Measurements from ENCODE around the gene MAP2K5. TPM values are rescaled to one million over a fixed set of nuclear protein-coding genes. Genes with fewer than 3 reads are reported as not detected.
A peak's percentile ranks its signal among the peaks of the same experiment; 100 is the strongest.

Gene MAP2K5
- total RNA-seq, result 2.8 and 3.2 TPM in 2 replicates

DNA sequence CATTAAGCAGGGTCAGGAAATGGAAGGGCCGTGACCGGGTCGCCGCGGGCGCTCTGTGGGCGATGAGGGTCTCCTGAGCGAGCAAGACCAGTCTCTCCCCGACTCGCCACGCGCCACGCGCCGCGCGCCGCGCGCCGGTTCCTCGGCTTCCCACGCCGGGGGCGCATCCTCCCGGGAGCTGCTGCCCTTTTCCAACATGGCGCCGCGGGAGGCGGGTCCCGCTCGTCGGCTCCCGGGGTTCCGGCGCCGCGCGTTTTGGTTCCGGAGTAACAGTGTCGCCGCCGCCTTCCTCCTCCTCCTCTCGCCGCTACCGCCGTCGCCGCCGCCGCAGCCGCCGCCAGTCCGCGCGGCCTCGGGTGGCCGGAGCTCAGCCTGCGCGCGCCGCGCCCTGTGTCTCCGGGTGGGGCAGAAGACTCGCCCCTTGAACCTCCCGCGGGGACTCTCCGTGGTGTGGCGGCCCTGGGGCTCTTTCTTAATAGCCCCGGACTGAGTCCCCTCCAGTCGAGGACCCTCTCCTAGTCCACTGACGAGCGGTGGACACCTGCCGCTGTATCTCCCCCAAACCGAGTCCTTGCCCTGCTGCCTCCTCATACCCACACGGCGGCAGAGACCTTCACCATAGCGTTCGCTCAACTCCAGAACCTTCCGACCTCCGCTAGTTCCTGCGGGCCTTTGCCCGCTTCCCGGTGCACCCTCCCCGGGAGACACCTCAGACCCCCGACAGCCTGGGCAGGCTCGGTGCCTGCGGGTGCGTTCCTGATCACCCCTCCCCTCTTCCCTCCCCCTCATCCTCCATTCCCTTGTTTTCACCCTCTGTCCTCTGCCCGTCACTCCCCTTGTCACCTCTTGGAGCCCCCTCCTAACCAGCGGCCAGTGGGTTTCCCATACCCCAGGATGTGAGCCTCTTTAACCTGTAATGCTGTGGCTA, at the start of gene MAP2K5:
TSS of gene MAP2K5 (plus strand) at position 284 of the 928 bp plus-strand sequence. CDS start at position 917, 633 bp downstream.
- peak within 1 kb of the TSS; percentile 68 for H3K4me3 ChIP-seq (ENCODE audit: low read depth, low read length)
- TF ChIP-seq, protein P1, sequence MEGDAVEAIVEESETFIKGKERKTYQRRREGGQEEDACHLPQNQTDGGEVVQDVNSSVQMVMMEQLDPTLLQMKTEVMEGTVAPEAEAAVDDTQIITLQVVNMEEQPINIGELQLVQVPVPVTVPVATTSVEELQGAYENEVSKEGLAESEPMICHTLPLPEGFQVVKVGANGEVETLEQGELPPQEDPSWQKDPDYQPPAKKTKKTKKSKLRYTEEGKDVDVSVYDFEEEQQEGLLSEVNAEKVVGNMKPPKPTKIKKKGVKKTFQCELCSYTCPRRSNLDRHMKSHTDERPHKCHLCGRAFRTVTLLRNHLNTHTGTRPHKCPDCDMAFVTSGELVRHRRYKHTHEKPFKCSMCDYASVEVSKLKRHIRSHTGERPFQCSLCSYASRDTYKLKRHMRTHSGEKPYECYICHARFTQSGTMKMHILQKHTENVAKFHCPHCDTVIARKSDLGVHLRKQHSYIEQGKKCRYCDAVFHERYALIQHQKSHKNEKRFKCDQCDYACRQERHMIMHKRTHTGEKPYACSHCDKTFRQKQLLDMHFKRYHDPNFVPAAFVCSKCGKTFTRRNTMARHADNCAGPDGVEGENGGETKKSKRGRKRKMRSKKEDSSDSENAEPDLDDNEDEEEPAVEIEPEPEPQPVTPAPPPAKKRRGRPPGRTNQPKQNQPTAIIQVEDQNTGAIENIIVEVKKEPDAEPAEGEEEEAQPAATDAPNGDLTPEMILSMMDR (conservative IDR thresholded peaks at IDR 0.05; ENCODE audit: low read depth, low read length), result no peak
- no peak for DNase-seq (ENCODE audit: low read depth)

DNA sequence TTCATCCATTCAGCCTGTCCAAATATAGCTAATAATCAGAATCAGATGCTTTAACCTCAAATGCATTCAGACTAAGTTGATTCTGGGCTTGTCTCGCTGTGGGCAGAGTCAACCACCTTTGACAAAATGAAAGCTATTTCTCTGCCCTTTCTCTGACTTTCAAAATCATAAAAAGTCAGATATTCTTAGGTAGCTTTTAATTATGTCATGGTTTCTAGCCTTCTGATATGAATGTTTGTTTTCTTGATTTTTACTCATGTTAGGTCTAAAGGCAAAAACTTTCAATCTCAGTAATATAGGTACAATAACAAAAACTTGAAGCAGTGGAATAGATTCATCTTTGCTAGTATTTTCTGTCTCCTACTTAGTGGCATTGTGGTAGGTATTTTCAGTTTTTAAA, 46.9 kb upstream of the MAP2K5 start:
- TF ChIP-seq, protein P1 (conservative IDR thresholded peaks at IDR 0.05; ENCODE audit: low read depth, low read length), result no peak
- no peak overlapping the region for H3K4me3 ChIP-seq (ENCODE audit: low read depth, low read length)
- no peak for DNase-seq (ENCODE audit: low read depth)

DNA sequence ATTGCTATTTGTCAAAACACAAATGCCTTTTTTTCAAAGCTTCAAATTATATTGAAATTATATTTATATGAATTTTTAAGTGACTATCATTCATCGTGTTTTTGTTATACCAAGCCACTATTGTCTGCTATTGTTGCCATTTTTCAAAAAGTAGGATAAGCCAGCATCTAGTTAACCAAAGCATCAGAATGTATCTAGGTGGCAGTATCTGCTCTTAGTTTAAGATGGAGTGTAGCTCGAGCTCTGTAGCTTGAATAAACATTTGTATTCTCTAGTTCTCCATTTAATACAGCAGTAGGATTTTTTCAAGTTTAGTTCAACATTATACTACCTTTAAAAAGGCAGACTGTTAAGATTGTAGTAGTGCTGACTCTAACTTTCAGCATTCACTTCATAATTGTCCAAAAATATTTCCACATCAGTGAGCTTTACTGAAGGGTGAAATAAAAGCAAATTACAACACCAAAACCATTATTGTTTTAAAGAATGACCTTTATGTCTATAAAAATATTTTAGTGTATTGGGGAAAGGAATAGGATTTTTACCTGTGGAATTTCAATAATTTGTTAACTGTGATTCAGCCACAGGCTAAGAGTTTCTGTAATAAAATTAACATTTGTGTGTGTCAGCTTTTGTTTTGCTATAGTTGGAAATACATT, 41.2 kb upstream of the MAP2K5 start:
- TF ChIP-seq, protein P1 (conservative IDR thresholded peaks at IDR 0.05; ENCODE audit: low read depth, low read length), result peak; percentile 46
- H3K4me3 ChIP-seq (ENCODE audit: low read depth, low read length), result no peak overlapping the region
- DNase-seq (ENCODE audit: low read depth), result no peak

DNA sequence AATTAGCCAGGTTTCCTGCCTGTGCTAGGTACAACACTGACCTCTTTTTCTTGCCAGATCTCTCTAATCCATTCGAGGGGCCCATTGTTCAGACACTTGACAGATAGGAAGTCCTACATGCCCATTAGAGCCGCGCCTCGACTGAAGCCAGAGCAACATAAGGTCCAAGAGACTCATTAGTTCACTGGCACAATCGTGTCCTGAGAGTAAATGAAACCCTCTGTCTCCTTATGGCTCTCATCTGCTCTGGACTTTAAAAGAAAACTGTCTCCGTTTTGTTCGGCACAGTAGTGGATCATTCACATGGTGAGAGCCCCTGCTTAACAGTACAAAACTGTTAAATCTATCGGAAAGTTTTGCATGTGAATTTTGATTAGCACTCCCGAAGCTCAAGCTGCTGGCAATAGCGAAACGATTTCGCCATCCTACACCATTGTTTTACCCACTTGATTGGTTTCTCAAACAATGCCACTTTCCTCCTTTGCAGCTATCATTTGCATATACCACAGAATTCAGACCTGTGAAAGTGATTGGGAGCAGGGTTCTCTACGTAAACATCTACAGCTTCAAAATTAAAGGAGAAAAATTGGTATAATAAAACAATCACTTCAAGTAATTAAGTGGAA, 40.6 kb upstream of the MAP2K5 start:
- TF ChIP-seq, protein P1 (conservative IDR thresholded peaks at IDR 0.05; ENCODE audit: low read depth, low read length), result no peak

DNA sequence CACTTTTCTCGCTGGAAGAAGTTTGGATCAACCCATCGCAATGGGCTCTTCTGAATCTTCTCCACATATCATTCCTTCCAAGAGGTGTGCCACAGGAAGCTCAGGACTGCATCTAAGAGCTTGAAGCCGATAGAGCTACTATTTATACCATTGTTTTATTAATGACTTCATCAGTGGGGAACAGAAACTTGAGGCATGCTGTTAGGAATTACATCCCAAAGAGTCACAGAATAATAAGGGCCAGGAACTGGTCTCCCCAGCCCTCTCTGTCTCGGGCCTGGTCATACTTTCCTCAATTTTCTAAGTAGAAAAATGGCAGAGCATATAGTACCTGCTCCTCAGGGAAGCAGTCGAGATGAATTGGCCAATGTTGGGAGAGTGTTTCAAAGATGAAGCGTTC, 38.4 kb upstream of the MAP2K5 start:
- no peak overlapping the region for H3K4me3 ChIP-seq (ENCODE audit: low read depth, low read length)
- TF ChIP-seq, protein P1 (conservative IDR thresholded peaks at IDR 0.05; ENCODE audit: low read depth, low read length), result no peak
- no peak for DNase-seq (ENCODE audit: low read depth)

More for the DNA sequence above, 40.6 kb upstream of the MAP2K5 start:
- no peak overlapping the region for H3K4me3 ChIP-seq (ENCODE audit: low read depth, low read length)
- no peak for DNase-seq (ENCODE audit: low read depth)

DNA sequence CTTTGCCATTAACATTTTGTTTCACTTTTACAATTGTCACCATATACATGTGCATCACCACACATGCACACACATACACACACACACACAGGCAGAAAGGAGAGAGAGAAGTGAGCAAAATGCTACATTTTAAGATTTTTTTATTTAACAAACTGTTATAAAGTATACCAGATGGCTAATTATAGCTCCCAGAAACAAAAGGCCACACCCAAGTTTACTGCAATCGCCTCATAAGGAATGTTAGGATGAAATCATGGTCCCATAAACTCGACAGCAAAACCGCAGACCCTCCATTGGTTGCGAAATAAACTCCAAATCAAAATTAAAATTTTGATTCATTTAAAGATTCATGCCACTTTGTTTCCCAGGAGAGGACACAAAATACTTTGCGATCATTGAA, 37.7 kb upstream of the MAP2K5 start:
- no peak for DNase-seq (ENCODE audit: low read depth)
- no peak overlapping the region for H3K4me3 ChIP-seq (ENCODE audit: low read depth, low read length)
- TF ChIP-seq, protein P1 (conservative IDR thresholded peaks at IDR 0.05; ENCODE audit: low read depth, low read length), result no peak

Data from epithelial cell of proximal tubule (primary cell).